Neuronal stem cell (in vitro differentiated cells): Measurements from ENCODE around the gene TNIK.

ENCODE experiments used
- DNase-seq: peaks from one replicate; pipeline ENCODE4 v3.0.0-alpha.2; 2013; ENCODE audit warnings: low spot score
- H2AFZ ChIP-seq: one replicate; pipeline ENCODE4 v1.6.1; 2013; ENCODE audit warnings: mild to moderate bottlenecking, low read length, inconsistent platforms
- H2AK5ac ChIP-seq: 2 replicates; pipeline ENCODE4 v1.6.1; 2013; ENCODE audit warnings: low read depth, mild to moderate bottlenecking, inconsistent platforms, low read length, moderate library complexity, mixed read lengths
- H2BK120ac ChIP-seq: 2 replicates; pipeline ENCODE4 v1.6.1; 2013; ENCODE audit warnings: low read depth, mild to moderate bottlenecking, inconsistent platforms, low read length, moderate library complexity, mixed read lengths
- H2BK12ac ChIP-seq: one replicate; pipeline ENCODE4 v1.6.1; 2013; ENCODE audit warnings: low read length, inconsistent platforms
- H2BK15ac ChIP-seq: 2 replicates; pipeline ENCODE4 v1.6.1; 2013; ENCODE audit warnings: mild to moderate bottlenecking, low read length, inconsistent platforms, mixed read lengths
- H2BK5ac ChIP-seq: one replicate; pipeline ENCODE4 v1.6.1; 2013; ENCODE audit warnings: inconsistent platforms, mild to moderate bottlenecking, low read length, moderate library complexity
- H3K14ac ChIP-seq: one replicate; pipeline ENCODE4 v1.6.1; 2013; ENCODE audit warnings: low read length, inconsistent platforms
- H3K18ac ChIP-seq: 2 replicates; pipeline ENCODE4 v1.6.1; 2013; ENCODE audit warnings: low read length, inconsistent platforms
- H3K23ac ChIP-seq: 2 replicates; pipeline ENCODE4 v1.6.1; 2013; ENCODE audit warnings: low read depth, mild to moderate bottlenecking, mixed read lengths, low read length, inconsistent platforms; ENCODE audit not compliant: poor library complexity
- H3K27ac ChIP-seq: replicated peaks from 3 replicates; pipeline ENCODE4 v1.5.1; 2013; ENCODE audit warnings: low read length, inconsistent platforms
- H3K27me3 ChIP-seq, 3 experiments: 2 replicates each; pipeline ENCODE4 v1.6.1; 2013; ENCODE audit warnings: low read length in 3 of 3, mild to moderate bottlenecking in 2 of 3, inconsistent platforms in 1 of 3, low read depth in 1 of 3, mixed read lengths in 1 of 3, moderate library complexity in 1 of 3; ENCODE audit not compliant: control insufficient read depth in 3 of 3, insufficient read depth in 3 of 3
- H3K36me3 ChIP-seq, 2 donors: replicated peaks in 1 of 2; 2 replicates each; pipeline ENCODE4 v1.6.1; 2013; ENCODE audit warnings: low read length in 2 of 2; ENCODE audit not compliant: control insufficient read depth in 2 of 2, insufficient read depth in 2 of 2
- H3K4ac ChIP-seq: 2 replicates; pipeline ENCODE4 v1.6.1; 2013; ENCODE audit warnings: inconsistent platforms, mild to moderate bottlenecking, low read length, moderate library complexity
- H3K4me1 ChIP-seq, 2 donors: 1 replicate in 1 of 2; 2 replicates in 1 of 2; pipeline ENCODE4 v1.6.1; 2013; ENCODE audit warnings: low read length in 2 of 2, low read depth in 1 of 2; ENCODE audit not compliant: control insufficient read depth in 2 of 2, insufficient read depth in 1 of 2
- H3K4me2 ChIP-seq: one replicate; pipeline ENCODE4 v1.6.1; 2013; ENCODE audit warnings: mild to moderate bottlenecking, low read length, inconsistent platforms; ENCODE audit not compliant: insufficient read depth, poor library complexity, severe bottlenecking
- H3K4me3 ChIP-seq, 2 donors: 2 replicates each; pipeline ENCODE4 v1.5.1; 2013; ENCODE audit warnings: low read length in 2 of 2, mild to moderate bottlenecking in 2 of 2, inconsistent platforms in 1 of 2, moderate library complexity in 1 of 2
- H3K79me1 ChIP-seq: one replicate; pipeline ENCODE4 v1.6.1; 2013; ENCODE audit warnings: low read depth, mild to moderate bottlenecking, inconsistent platforms, low read length, moderate library complexity
- H3K9ac ChIP-seq: one replicate; pipeline ENCODE4 v1.6.1; 2013; ENCODE audit warnings: mild to moderate bottlenecking, low read depth, low read length, inconsistent platforms; ENCODE audit not compliant: poor library complexity
- H3K9me3 ChIP-seq, 2 donors: replicated peaks in 1 of 2; 2 replicates each; pipeline versions ENCODE3 to v1.6.1; 2013; ENCODE audit warnings: low read length in 2 of 2, mild to moderate bottlenecking in 2 of 2, inconsistent platforms in 1 of 2, low read depth in 1 of 2, mixed read lengths in 1 of 2, moderate library complexity in 1 of 2; ENCODE audit not compliant: control insufficient read depth in 2 of 2, insufficient read depth in 1 of 2
- H4K8ac ChIP-seq: one replicate; pipeline ENCODE4 v1.6.1; 2013; ENCODE audit warnings: low read depth, mild to moderate bottlenecking, inconsistent platforms, low read length, moderate library complexity
- H4K91ac ChIP-seq: one replicate; pipeline ENCODE4 v1.6.1; 2013; ENCODE audit warnings: low read length, low read depth, mild to moderate bottlenecking, inconsistent platforms; ENCODE audit not compliant: poor library complexity
- WGBS, 2 donors: extraction: QIAGEN DNeasy Blood & Tissue Kit; methylation state at CpG; one replicate each; pipeline ENCODE4 v1.1.7; 2013; ENCODE audit warnings: missing lambda C conversion rate in 2 of 2, mixed read lengths in 1 of 2; ENCODE audit not compliant: insufficient read length in 2 of 2, insufficient replicate concordance in 1 of 2; ENCODE audit errors: extremely low coverage in 2 of 2; 5-methylcytosine and 5-hydroxymethylcytosine counted together

Gene TNIK

GRCh38 chr3:171093462-171093861 lies 366.7 kb downstream of the TNIK start:
- H3K9ac ChIP-seq, result no peak overlapping the region
- H4K91ac ChIP-seq, result no peak overlapping the region
- no peak overlapping the region for H4K8ac ChIP-seq
- no peak overlapping the region for H3K4me2 ChIP-seq
- H3K4ac ChIP-seq, result no peak overlapping the region
- no peaks in the 10 kb centered on the region for H3K9me3 ChIP-seq
- no peaks in the 10 kb centered on the region for H3K27me3 ChIP-seq
- H2BK12ac ChIP-seq, result no peak overlapping the region
- H2AK5ac ChIP-seq, result no peak overlapping the region
- H3K36me3 ChIP-seq, result peaks cover 2 to 66% of the 10 kb centered on the region in 2 donors
- no peak overlapping the region for H3K14ac ChIP-seq
- H3K4me1 ChIP-seq, result peaks cover 2 to 11% of the 10 kb centered on the region in 2 donors
- no peak overlapping the region for H3K18ac ChIP-seq
- no peak overlapping the region for H2AFZ ChIP-seq
- peaks cover 2% of the 10 kb centered on the region for H3K79me1 ChIP-seq
- no peak overlapping the region for H2BK15ac ChIP-seq
- H2BK5ac ChIP-seq, result no peak overlapping the region
- H2BK120ac ChIP-seq, result no peak overlapping the region
- no peak overlapping the region for H3K4me3 ChIP-seq
- no peak overlapping the region for H3K23ac ChIP-seq
- DNase-seq, result no peak
- H3K27ac ChIP-seq, result no peak overlapping the region

GRCh38 chr3:171092467-171092911 lies 367.7 kb downstream of the TNIK start:
- H3K4me3 ChIP-seq, result no peak overlapping the region
- H2AFZ ChIP-seq, result no peak overlapping the region
- H3K4ac ChIP-seq, result no peak overlapping the region
- H2BK15ac ChIP-seq, result no peak overlapping the region
- H3K27ac ChIP-seq, result no peak overlapping the region
- H3K79me1 ChIP-seq, result peaks cover 2% of the 10 kb centered on the region
- H3K4me2 ChIP-seq, result no peak overlapping the region
- H3K14ac ChIP-seq, result no peak overlapping the region
- peaks cover 2 to 11% of the 10 kb centered on the region in 2 donors for H3K4me1 ChIP-seq
- no peak overlapping the region for H4K8ac ChIP-seq
- no peak overlapping the region for H2BK12ac ChIP-seq
- H3K9ac ChIP-seq, result no peak overlapping the region
- H3K27me3 ChIP-seq, result no peaks in the 10 kb centered on the region
- no peak overlapping the region for H4K91ac ChIP-seq
- H2BK5ac ChIP-seq, result no peak overlapping the region
- no peaks in the 10 kb centered on the region for H3K9me3 ChIP-seq
- no peak overlapping the region for H2AK5ac ChIP-seq
- no peak overlapping the region for H3K23ac ChIP-seq
- WGBS, 2 donors, result no CpG with 5 or more reads among the region's 1 CpG
- H2BK120ac ChIP-seq, result no peak overlapping the region
- H3K18ac ChIP-seq, result no peak overlapping the region
- no peak for DNase-seq
- H3K36me3 ChIP-seq, result peaks cover 2 to 62% of the 10 kb centered on the region in 2 donors

- Histone ChIP-seq H3K23ac (no peak overlapping the region), H3K4ac (no peak overlapping the region), H2BK120ac (no peak overlapping the region), H2BK5ac (no peak overlapping the region), H4K8ac (no peak overlapping the region), H2BK15ac (no peak overlapping the region), H3K4me1 (peaks cover 2 to 11% of the 10 kb centered on the region in 2 donors), H3K27me3 (no peaks in the 10 kb centered on the region), H3K27ac (no peak overlapping the region), H2BK12ac (no peak overlapping the region), H4K91ac (no peak overlapping the region), H3K36me3 (peaks cover 0 to 70% of the 10 kb centered on the region in 2 donors), H2AK5ac (no peak overlapping the region), H3K79me1 (peaks cover 2% of the 10 kb centered on the region), H3K4me2 (no peak overlapping the region), H3K9me3 (no peaks in the 10 kb centered on the region), H2AFZ (no peak overlapping the region), H3K4me3 (no peak overlapping the region), H3K9ac (no peak overlapping the region), H3K14ac (no peak overlapping the region), H3K18ac (no peak overlapping the region)
- DNase-seq, result no peak
- WGBS, 2 donors, result 100% methylated on average over 1 of the region's 2 CpGs; no CpG with 5 or more reads in 1 of the 2 donors
Measured at GRCh38 chr3:171090321-171090720, 369.9 kb downstream of the TNIK start.

GRCh38 chr3:171088964-171089754 lies 371.0 kb downstream of the TNIK start:
- Histone ChIP-seq H2BK5ac (no peak overlapping the region), H3K79me1 (no peaks in the 10 kb centered on the region), H3K27ac (peak overlapping the region; percentile 10), H3K4me3 (no peak overlapping the region), H3K18ac (no peak overlapping the region), H2BK12ac (no peak overlapping the region), H3K4me2 (no peak overlapping the region), H3K9me3 (no peaks in the 10 kb centered on the region), H4K8ac (no peak overlapping the region), H2BK15ac (no peak overlapping the region), H3K9ac (no peak overlapping the region), H3K36me3 (peaks cover 0 to 74% of the 10 kb centered on the region in 2 donors), H2BK120ac (no peak overlapping the region), H4K91ac (no peak overlapping the region), H3K4me1 (peaks cover 0 to 11% of the 10 kb centered on the region in 2 donors), H3K4ac (no peak overlapping the region), H2AK5ac (no peak overlapping the region), H3K27me3 (no peaks in the 10 kb centered on the region), H2AFZ (no peak overlapping the region), H3K23ac (no peak overlapping the region), H3K14ac (no peak overlapping the region)
- no peak for DNase-seq
- no CpG with 5 or more reads among the region's 2 CpGs for WGBS, 2 donors
